Glutamatergic neuron (in vitro differentiated cells): ENCODE data around the gene GRIP1. TPM values are rescaled to one million over a fixed set of nuclear protein-coding genes. Genes with fewer than 3 reads are reported as not detected.

Experiments used
- DNase-seq: peaks from one replicate; pipeline ENCODE4 v3.0.0; 2022
- H3K27ac Mint-ChIP-seq: one replicate; pipeline ENCODE4 v1.8.0; 2020; ENCODE audit warnings: mild to moderate bottlenecking, mixed read lengths, inconsistent platforms; ENCODE audit not compliant: unreplicated experiment
- H3K27me3 Mint-ChIP-seq: one replicate; pipeline ENCODE4 v1.8.0; 2020; ENCODE audit warnings: mild to moderate bottlenecking, moderate library complexity, mixed read lengths, inconsistent platforms; ENCODE audit not compliant: unreplicated experiment
- H3K36me3 Mint-ChIP-seq: one replicate; pipeline ENCODE4 v1.8.0; 2020; ENCODE audit warnings: mild to moderate bottlenecking, mixed read lengths, inconsistent platforms; ENCODE audit not compliant: unreplicated experiment
- H3K4me1 Mint-ChIP-seq: one replicate; pipeline ENCODE4 v1.8.0; 2020; ENCODE audit warnings: mild to moderate bottlenecking, low read depth, mixed read lengths, inconsistent platforms; ENCODE audit not compliant: unreplicated experiment
- H3K4me3 Mint-ChIP-seq: one replicate; pipeline ENCODE4 v1.8.0; 2020; ENCODE audit warnings: mild to moderate bottlenecking, mixed read lengths, inconsistent platforms; ENCODE audit not compliant: unreplicated experiment
- H3K9me3 Mint-ChIP-seq: one replicate; pipeline ENCODE4 v1.8.0; 2020; ENCODE audit warnings: mild to moderate bottlenecking, moderate library complexity, mixed read lengths, inconsistent platforms; ENCODE audit not compliant: unreplicated experiment
- total RNA-seq: library from RNA; stranded (reverse); fragmentation: NEBNext Ultra II Directional; extraction: Animal tissue kit (Norgen Biotek cat#: 25700); gene quantifications from one replicate; pipeline ENCODE4 v1.2.1, GENCODE V29; 2021; ENCODE audit not compliant: unreplicated experiment
- TF ChIP-seq, protein P1 (sequence below): fragments of 200-600 bp; sonication (generic); IDR thresholded peaks from one replicate; pipeline ENCODE4 v1.5.0; 2021; ENCODE audit not compliant: partially characterized antibody, unreplicated experiment

The GRIP1 gene
- total RNA-seq, 1 donor from 2014 or later, result 67.1 TPM

DNA sequence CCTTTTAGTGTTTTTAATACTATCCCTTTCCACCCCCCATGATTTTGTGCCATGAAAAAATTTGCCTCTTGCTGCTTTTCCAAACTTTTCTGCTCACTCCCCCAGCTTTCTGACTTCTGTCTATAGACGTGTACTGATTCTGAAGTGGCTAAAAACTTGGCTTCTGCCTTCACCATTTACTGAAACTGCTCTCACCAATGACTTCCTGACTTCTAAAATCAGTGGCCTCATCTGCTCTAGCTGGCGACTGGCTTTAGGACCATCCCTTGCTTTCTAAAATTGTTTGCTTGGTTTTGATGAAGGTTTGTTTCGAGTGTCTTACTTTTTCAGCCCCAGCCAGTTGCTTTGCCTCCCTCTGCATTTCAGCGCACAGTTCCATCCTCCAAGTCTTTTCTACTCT lies 231.2 kb downstream of the GRIP1 start:
- no peaks in the 10 kb centered on the region for H3K27me3 Mint-ChIP-seq
- TF ChIP-seq, protein P1, sequence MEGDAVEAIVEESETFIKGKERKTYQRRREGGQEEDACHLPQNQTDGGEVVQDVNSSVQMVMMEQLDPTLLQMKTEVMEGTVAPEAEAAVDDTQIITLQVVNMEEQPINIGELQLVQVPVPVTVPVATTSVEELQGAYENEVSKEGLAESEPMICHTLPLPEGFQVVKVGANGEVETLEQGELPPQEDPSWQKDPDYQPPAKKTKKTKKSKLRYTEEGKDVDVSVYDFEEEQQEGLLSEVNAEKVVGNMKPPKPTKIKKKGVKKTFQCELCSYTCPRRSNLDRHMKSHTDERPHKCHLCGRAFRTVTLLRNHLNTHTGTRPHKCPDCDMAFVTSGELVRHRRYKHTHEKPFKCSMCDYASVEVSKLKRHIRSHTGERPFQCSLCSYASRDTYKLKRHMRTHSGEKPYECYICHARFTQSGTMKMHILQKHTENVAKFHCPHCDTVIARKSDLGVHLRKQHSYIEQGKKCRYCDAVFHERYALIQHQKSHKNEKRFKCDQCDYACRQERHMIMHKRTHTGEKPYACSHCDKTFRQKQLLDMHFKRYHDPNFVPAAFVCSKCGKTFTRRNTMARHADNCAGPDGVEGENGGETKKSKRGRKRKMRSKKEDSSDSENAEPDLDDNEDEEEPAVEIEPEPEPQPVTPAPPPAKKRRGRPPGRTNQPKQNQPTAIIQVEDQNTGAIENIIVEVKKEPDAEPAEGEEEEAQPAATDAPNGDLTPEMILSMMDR, result no peak
- no peaks in the 10 kb centered on the region for H3K4me1 Mint-ChIP-seq
- H3K4me3 Mint-ChIP-seq, result no peak overlapping the region
- H3K9me3 Mint-ChIP-seq, result no peaks in the 10 kb centered on the region
- no peaks in the 10 kb centered on the region for H3K36me3 Mint-ChIP-seq
- DNase-seq, result no peak
- no peak overlapping the region for H3K27ac Mint-ChIP-seq

DNA sequence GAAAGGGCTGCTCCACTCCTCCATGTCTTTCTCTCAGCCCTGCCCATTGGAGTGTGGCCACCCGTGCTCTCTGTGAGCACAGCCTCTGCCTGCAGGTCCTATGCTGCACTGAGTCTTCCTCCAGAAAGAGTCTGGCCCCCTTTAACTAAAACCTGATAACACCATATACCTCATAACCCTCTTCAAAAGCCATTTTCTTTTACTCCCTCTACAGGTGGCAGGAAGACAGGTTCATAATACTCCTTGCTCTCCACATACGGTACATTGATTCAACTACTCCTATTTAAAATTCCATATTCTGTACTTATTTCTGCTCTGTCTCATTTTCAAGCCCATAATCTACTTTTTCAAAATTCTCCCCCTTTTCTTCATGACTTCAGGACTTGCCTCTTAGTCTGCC lies 232.6 kb downstream of the GRIP1 start:
- no peak overlapping the region for H3K27ac Mint-ChIP-seq
- no peak overlapping the region for H3K4me3 Mint-ChIP-seq
- H3K9me3 Mint-ChIP-seq, result no peaks in the 10 kb centered on the region
- TF ChIP-seq, protein P1, result no peak
- no peak for DNase-seq
- H3K36me3 Mint-ChIP-seq, result no peaks in the 10 kb centered on the region
- no peaks in the 10 kb centered on the region for H3K4me1 Mint-ChIP-seq
- no peaks in the 10 kb centered on the region for H3K27me3 Mint-ChIP-seq

DNA sequence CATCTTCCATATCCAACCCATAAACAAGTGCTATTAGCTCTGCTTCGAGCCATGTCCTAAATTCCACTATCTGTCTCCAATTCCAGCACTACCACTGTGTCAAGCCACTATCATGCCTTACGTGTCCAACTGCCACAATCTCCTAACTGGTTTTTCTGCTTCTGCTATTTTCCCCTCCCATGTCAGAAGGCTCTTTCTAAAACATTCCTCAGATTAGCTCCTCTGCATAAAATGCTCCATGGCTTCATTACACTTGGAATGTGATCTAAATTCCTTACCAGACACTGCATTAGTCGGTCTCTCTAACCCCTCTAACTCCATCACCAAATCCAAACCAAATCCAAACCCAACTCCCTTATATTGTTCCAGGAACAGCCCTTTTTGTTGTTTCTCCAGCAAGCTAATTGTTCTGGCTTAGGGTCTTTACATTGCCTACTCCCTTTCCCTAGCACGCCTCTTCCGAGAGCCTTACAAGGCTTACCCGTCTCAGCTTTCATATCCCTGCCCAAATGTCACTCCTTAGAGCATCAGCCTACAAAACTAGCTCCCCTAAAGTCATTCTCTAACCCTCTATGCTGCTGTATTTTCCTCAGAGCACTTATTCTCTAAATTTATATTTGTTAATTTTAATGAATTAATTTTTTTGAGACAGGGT lies 236.8 kb downstream of the GRIP1 start:
- TF ChIP-seq, protein P1, result no peak
- H3K27me3 Mint-ChIP-seq, result no peaks in the 10 kb centered on the region
- no peaks in the 10 kb centered on the region for H3K4me1 Mint-ChIP-seq
- H3K36me3 Mint-ChIP-seq, result no peaks in the 10 kb centered on the region
- H3K27ac Mint-ChIP-seq, result no peak overlapping the region
- no peak overlapping the region for H3K4me3 Mint-ChIP-seq
- no peak for DNase-seq
- H3K9me3 Mint-ChIP-seq, result no peaks in the 10 kb centered on the region

DNA sequence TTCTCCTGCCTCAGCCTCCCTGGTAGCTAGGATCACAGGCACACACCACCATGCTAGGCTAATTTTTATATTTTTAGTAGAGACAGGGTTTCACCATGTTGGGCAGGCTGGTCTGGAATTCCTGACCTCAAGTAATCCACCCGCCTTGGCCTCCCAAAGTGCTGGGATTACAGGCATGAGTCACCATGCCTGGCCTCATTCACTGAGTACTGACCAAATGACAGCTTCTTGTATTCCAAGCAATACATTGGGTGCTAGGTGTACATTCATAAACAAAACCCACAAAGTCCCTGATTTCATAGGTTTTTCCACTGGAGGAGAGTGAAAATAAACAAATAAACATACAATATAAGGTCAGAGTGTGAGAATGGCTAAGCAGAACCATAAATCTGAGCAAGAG lies 240.3 kb downstream of the GRIP1 start:
- Mint-ChIP-seq H3K36me3 (no peaks in the 10 kb centered on the region), H3K9me3 (no peaks in the 10 kb centered on the region), H3K27ac (no peak overlapping the region), H3K4me1 (no peaks in the 10 kb centered on the region), H3K27me3 (no peaks in the 10 kb centered on the region), H3K4me3 (no peak overlapping the region)
- DNase-seq, result no peak
- TF ChIP-seq, protein P1, result no peak

DNA sequence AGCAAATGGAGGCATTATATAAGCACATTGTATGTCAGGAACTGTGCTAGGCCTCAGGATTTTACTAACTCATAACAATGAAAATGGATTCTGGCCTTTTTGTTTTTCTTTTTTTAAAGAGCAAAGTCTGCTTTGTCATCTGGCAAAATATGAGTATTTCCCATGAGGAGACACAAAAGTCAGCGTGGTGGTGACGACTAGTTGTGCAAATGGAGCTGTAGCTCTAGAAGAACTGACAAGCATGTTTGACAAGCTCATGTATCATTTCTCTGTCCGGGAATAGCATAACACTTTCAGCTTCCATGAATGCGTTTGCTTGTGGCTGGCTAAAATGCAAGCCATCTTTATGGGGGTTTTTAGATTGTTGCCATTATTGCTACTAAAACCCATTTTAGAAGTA lies 248.8 kb downstream of the GRIP1 start:
- Mint-ChIP-seq H3K9me3 (no peaks in the 10 kb centered on the region), H3K4me1 (no peaks in the 10 kb centered on the region), H3K36me3 (no peaks in the 10 kb centered on the region), H3K27me3 (no peaks in the 10 kb centered on the region), H3K4me3 (no peak overlapping the region), H3K27ac (no peak overlapping the region)
- TF ChIP-seq, protein P1, result no peak
- DNase-seq, result no peak
